H1 (cell line): ENCODE data around the gene URB2. TPM values are rescaled to one million over a fixed set of nuclear protein-coding genes. Genes with fewer than 3 reads are reported as not detected.

Experiments used
- CTCF ChIA-PET: fragments of 300-600 bp; sonication (Branson Sonifier 250); formaldehyde crosslinking; loops from one replicate; lab custom pipeline; 2021; ENCODE audit not compliant: partially characterized antibody; lab: Charles Lee
- POLR2A ChIA-PET: fragments of 300-600 bp; sonication (Branson Sonifier 250); formaldehyde crosslinking; loops from one replicate; lab custom pipeline; 2021; ENCODE audit warnings: inconsistent platforms; ENCODE audit not compliant: partially characterized antibody; lab: Charles Lee
- DNase-seq, 2 experiments: peaks; one replicate each; pipeline versions ENCODE4 v3.0.0 to v3.0.0-alpha.2; 2010 to 2022; ENCODE audit warnings: low spot score in 2 of 2, low read depth in 1 of 2, mixed read lengths in 1 of 2
- FAIRE-seq: peaks from 2 replicates; lab custom pipeline; 2011; peaks lifted over from hg19 to GRCh38; lab: Jason Lieb, UNC
- H2AFZ ChIP-seq: 2 replicates; pipeline ENCODE4 v1.8.1; 2012; ENCODE audit warnings: low read length, inconsistent platforms
- H2AK5ac ChIP-seq: 2 replicates; pipeline ENCODE4 v1.6.1; 2013; ENCODE audit warnings: low read depth, low read length
- H2BK120ac ChIP-seq: replicated peaks from 2 replicates; pipeline ENCODE3; 2013; ENCODE audit warnings: low read depth, low read length, inconsistent platforms
- H2BK12ac ChIP-seq: 2 replicates; pipeline ENCODE4 v1.6.1; 2013; ENCODE audit warnings: low read depth, low read length
- H2BK15ac ChIP-seq: 2 replicates; pipeline ENCODE4 v1.6.1; 2013; ENCODE audit warnings: low read length
- H2BK20ac ChIP-seq: 2 replicates; pipeline ENCODE4 v1.6.1; 2013; ENCODE audit warnings: low read length
- H2BK5ac ChIP-seq: 2 replicates; pipeline ENCODE4 v1.6.1; 2013; ENCODE audit warnings: low read depth, low read length
- H3K14ac ChIP-seq: 2 replicates; pipeline ENCODE4 v1.6.1; 2013; ENCODE audit warnings: inconsistent platforms; ENCODE audit not compliant: insufficient read length
- H3K18ac ChIP-seq: 2 replicates; pipeline ENCODE4 v1.6.1; 2013; ENCODE audit warnings: low read length; ENCODE audit errors: extremely low read depth
- H3K23ac ChIP-seq: 2 replicates; pipeline ENCODE4 v1.6.1; 2013; ENCODE audit warnings: inconsistent platforms; ENCODE audit not compliant: insufficient read length
- H3K23me2 ChIP-seq: 2 replicates; pipeline ENCODE4 v1.6.1; 2013; ENCODE audit warnings: low read depth, low read length
- H3K27ac ChIP-seq: 2 replicates; pipeline ENCODE4 v1.6.1; 2011; ENCODE audit warnings: low read depth, low read length, inconsistent platforms
- H3K27me3 ChIP-seq, 4 experiments: replicated peaks in 1 of 4; 1 replicate in 1 of 4; 2 replicates in 3 of 4; pipeline versions ENCODE4 v1.6.1 to v1.8.1; 2011 to 2013; ENCODE audit warnings: low read length in 3 of 4, mild to moderate bottlenecking in 3 of 4, inconsistent platforms in 2 of 4, mixed read lengths in 2 of 4, moderate library complexity in 1 of 4; ENCODE audit not compliant: control insufficient read depth in 3 of 4, insufficient read depth in 3 of 4; ENCODE audit errors: extremely low read depth in 1 of 4
- H3K36me3 ChIP-seq, 4 experiments: 2 replicates each; pipeline versions ENCODE4 v1.6.1 to v1.8.1; 2011 to 2013; ENCODE audit warnings: mild to moderate bottlenecking in 4 of 4, low read length in 3 of 4, moderate library complexity in 2 of 4, control low read depth in 1 of 4, inconsistent platforms in 1 of 4; ENCODE audit not compliant: insufficient read depth in 4 of 4, control insufficient read depth in 2 of 4
- H3K4ac ChIP-seq: replicated peaks from 2 replicates; pipeline ENCODE3; 2013; ENCODE audit warnings: low read length, low read depth, mixed read lengths, inconsistent platforms; ENCODE audit not compliant: insufficient read length
- H3K4me1 ChIP-seq, 4 experiments: replicated peaks in 1 of 4; 1 replicate in 1 of 4; 2 replicates in 3 of 4; pipeline versions ENCODE4 v1.6.1 to v1.8.1; 2011 to 2013; ENCODE audit warnings: low read length in 3 of 4, inconsistent platforms in 2 of 4, mixed read lengths in 1 of 4; ENCODE audit not compliant: insufficient read depth in 4 of 4, control insufficient read depth in 3 of 4
- H3K4me2 ChIP-seq, 2 experiments: 2 replicates each; pipeline versions ENCODE4 v1.6.1 to v1.8.1; 2011 to 2013; ENCODE audit warnings: low read depth in 2 of 2, low read length in 2 of 2, control low read depth in 1 of 2, inconsistent platforms in 1 of 2, mild to moderate bottlenecking in 1 of 2; ENCODE audit not compliant: insufficient read depth in 1 of 2
- H3K4me3 ChIP-seq, 4 experiments: fragments of 200-600, 300-600 bp in 1 of 4; sonication (generic), shearing (Covaris generic), sonication (Bioruptor Twin) in 1 of 4; 2 replicates each; pipeline versions ENCODE4 v1.5.1 to v1.8.1; 2011 to 2016; ENCODE audit warnings: low read length in 4 of 4, low read depth in 3 of 4, control low read depth in 2 of 4, inconsistent platforms in 2 of 4, mild to moderate bottlenecking in 2 of 4, mixed read lengths in 1 of 4, moderate library complexity in 1 of 4; ENCODE audit not compliant: insufficient read depth in 2 of 4; ENCODE audit errors: extremely low read depth in 1 of 4
- H3K56ac ChIP-seq: replicated peaks from 2 replicates; pipeline ENCODE3; 2013; ENCODE audit warnings: low read depth, mild to moderate bottlenecking, mixed read lengths, low read length, inconsistent platforms; ENCODE audit not compliant: insufficient read length
- H3K79me1 ChIP-seq: 2 replicates; pipeline ENCODE4 v1.6.1; 2013; ENCODE audit warnings: low read depth, low read length, control low read depth
- H3K79me2 ChIP-seq, 2 experiments: 2 replicates each; pipeline versions ENCODE4 v1.6.1 to v1.8.1; 2012 to 2013; ENCODE audit warnings: low read length in 2 of 2, mild to moderate bottlenecking in 2 of 2, inconsistent platforms in 1 of 2; ENCODE audit not compliant: insufficient read depth in 2 of 2, control insufficient read depth in 1 of 2
- H3K9ac ChIP-seq, 4 experiments: replicated peaks in 1 of 4; 1 replicate in 1 of 4; 2 replicates in 3 of 4; pipeline versions ENCODE4 v1.6.1 to v1.8.1; 2011 to 2013; ENCODE audit warnings: low read depth in 3 of 4, low read length in 3 of 4, control low read depth in 2 of 4, mild to moderate bottlenecking in 2 of 4, moderate library complexity in 2 of 4, inconsistent platforms in 1 of 4; ENCODE audit errors: extremely low read depth in 1 of 4
- H3K9me3 ChIP-seq, 2 experiments: 2 replicates each; pipeline versions ENCODE4 v1.6.1 to v1.8.1; 2012 to 2013; ENCODE audit warnings: mild to moderate bottlenecking in 2 of 2, moderate library complexity in 2 of 2, control low read depth in 1 of 2, inconsistent platforms in 1 of 2, low read depth in 1 of 2, low read length in 1 of 2, mixed read lengths in 1 of 2; ENCODE audit not compliant: insufficient read depth in 2 of 2
- H4K20me1 ChIP-seq, 2 experiments: replicated peaks in 1 of 2; 2 replicates each; pipeline versions ENCODE3 to v1.8.1; 2011 to 2013; ENCODE audit warnings: inconsistent platforms in 2 of 2, low read length in 2 of 2, mild to moderate bottlenecking in 1 of 2; ENCODE audit not compliant: insufficient read depth in 2 of 2, control insufficient read depth in 1 of 2
- H4K5ac ChIP-seq: 2 replicates; pipeline ENCODE4 v1.6.1; 2013; ENCODE audit warnings: low read length, low read depth, mixed read lengths, inconsistent platforms; ENCODE audit not compliant: insufficient read length
- H4K8ac ChIP-seq: 2 replicates; pipeline ENCODE4 v1.8.0; 2013; ENCODE audit warnings: mild to moderate bottlenecking, moderate library complexity, low read length, inconsistent platforms; ENCODE audit not compliant: insufficient read depth; ENCODE audit errors: extremely low read depth
- H4K91ac ChIP-seq: replicated peaks from 2 replicates; pipeline ENCODE3; 2013; ENCODE audit warnings: low read length, mixed read lengths, inconsistent platforms; ENCODE audit not compliant: insufficient read length
- BACH1 ChIP-seq: IDR thresholded peaks from 2 replicates; pipeline ENCODE4 v1.6.1; 2012; ENCODE audit warnings: low read length, improper control_type of control experiment
- CHD1 ChIP-seq: IDR thresholded peaks from 2 replicates; pipeline ENCODE4 v1.6.1; 2012; ENCODE audit warnings: low read depth, low read length, improper control_type of control experiment
- KDM1A ChIP-seq: fragments of 200-600, 300-600 bp; sonication (generic); IDR thresholded peaks from 2 replicates; pipeline ENCODE4 v1.7.1; 2016; ENCODE audit warnings: mild to moderate bottlenecking, low read length, borderline replicate concordance
- RAD21 ChIP-seq, 2 experiments: IDR thresholded peaks in 1 of 2; conservative IDR thresholded peaks in 1 of 2; 2 replicates each; pipeline ENCODE4 v1.6.1; 2011; ENCODE audit warnings: low read depth in 2 of 2, low read length in 2 of 2, improper control_type of control experiment in 1 of 2, inconsistent platforms in 1 of 2, mild to moderate bottlenecking in 1 of 2, moderate library complexity in 1 of 2
- RBBP5 ChIP-seq: IDR thresholded peaks from 2 replicates; pipeline ENCODE4 v1.7.1; 2012; ENCODE audit warnings: low read depth, mild to moderate bottlenecking, inconsistent platforms, low read length, moderate library complexity, borderline replicate concordance
- RFX5 ChIP-seq: IDR thresholded peaks from 2 replicates; pipeline ENCODE4 v1.6.1; 2011; ENCODE audit warnings: low read depth, low read length, improper control_type of control experiment, borderline replicate concordance
- TAF7 ChIP-seq: optimal IDR thresholded peaks from 2 replicates; pipeline ENCODE3; 2011; ENCODE audit warnings: low read depth, mild to moderate bottlenecking, inconsistent platforms, low read length, moderate library complexity, borderline replicate concordance
- TCF12 ChIP-seq: IDR thresholded peaks from 2 replicates; pipeline ENCODE4 v1.6.1; 2011; ENCODE audit warnings: low read depth, mild to moderate bottlenecking, low read length
- WGBS, 2 experiments: shearing (Covaris generic) in 1 of 2; methylation state at CpG; one replicate each; pipeline versions ENCODE4 v1.1.6 to v1.1.7; 2013 to 2015; ENCODE audit warnings: low lambda C conversion rate in 2 of 2, mixed read lengths in 2 of 2, inconsistent platforms in 1 of 2, low coverage in 1 of 2, missing lambda C conversion rate in 1 of 2; ENCODE audit not compliant: insufficient replicate concordance in 2 of 2, insufficient coverage in 1 of 2, insufficient read length in 1 of 2; ENCODE audit errors: extremely low coverage in 1 of 2, missing lambda C conversion rate in 1 of 2; 5-methylcytosine and 5-hydroxymethylcytosine counted together
- polyA plus RNA-seq, 7 experiments: library from polyadenylated mRNA; depleted of rRNA in 3 of 7; stranded (reverse) in 5 of 7; unstranded in 2 of 7; fragments of >200 nt in 5 of 7; fragments of 200-250 nt in 2 of 7; gene quantifications; 1 replicate in 5 of 7; 2 replicates in 1 of 7; 4 replicates in 1 of 7; pipeline versions ENCODE4 v1.2.1 to v1.2.3, GENCODE V29; 2011 to 2013; ENCODE audit warnings: missing spikeins in 2 of 7, mixed read lengths in 2 of 7
- total RNA-seq: library from RNA; stranded (reverse); fragmentation: NEBNext Ultra II Directional; extraction: Animal tissue kit (Norgen Biotek cat#: 25700); gene quantifications from 2 replicates; pipeline ENCODE4 v1.2.1, GENCODE V29; 2021
- TF ChIP-seq, protein P1 (sequence below): IDR thresholded peaks from 2 replicates; pipeline ENCODE4 v1.6.1; 2012; ENCODE audit warnings: inconsistent platforms
- TF ChIP-seq, protein P2 (sequence below): IDR thresholded peaks from 2 replicates; pipeline ENCODE4 v1.6.1; 2011; ENCODE audit warnings: low read length, improper control_type of control experiment
- TF ChIP-seq, protein P3 (sequence below): IDR thresholded peaks from 2 replicates; pipeline ENCODE4 v1.6.1; 2011; ENCODE audit warnings: low read depth, mild to moderate bottlenecking, low read length; ENCODE audit not compliant: insufficient read depth

Gene URB2
- total and polyA plus RNA-seq, 2 of the 8 experiments (the other 6 are each of a cell fraction or from before 2014, with no cell fraction given): 13.7 to 33.0 TPM

DNA sequence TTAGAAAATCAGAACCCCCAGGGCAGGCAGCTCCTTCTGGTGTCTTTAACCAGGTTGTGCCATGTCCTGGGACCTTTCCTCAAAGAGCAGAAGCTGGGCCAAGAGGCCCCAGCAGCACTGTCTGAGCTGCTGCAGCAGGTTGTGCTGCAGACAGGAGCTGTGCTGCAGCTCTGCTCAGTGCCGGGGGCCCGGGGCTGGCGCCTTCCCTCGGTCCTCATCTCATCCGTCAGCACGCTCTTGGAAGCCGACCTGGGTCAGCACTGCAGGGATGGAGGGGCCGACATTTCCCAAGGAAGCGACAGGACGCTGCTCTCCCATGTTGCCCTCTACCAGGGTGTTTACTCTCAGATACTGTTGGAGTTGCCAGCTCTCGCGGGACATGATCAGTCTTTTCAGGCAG lies 11.7 kb downstream of the URB2 start:
- Histone ChIP-seq H2BK120ac (no peak overlapping the region), H3K36me3 (peaks cover 30 to 56% (median 42%) of the 10 kb centered on the region in 4 experiments), H3K4me2 (no peak overlapping the region), H3K9ac (no peak overlapping the region), H3K27me3 (no peaks in the 10 kb centered on the region), H2BK5ac (no peak overlapping the region), H4K91ac (no peak overlapping the region), H3K14ac (no peak overlapping the region), H3K4me3 (no peak overlapping the region), H2BK15ac (no peak overlapping the region), H3K56ac (no peak overlapping the region), H3K23ac (no peak overlapping the region), H4K8ac (no peak overlapping the region), H3K18ac (no peak overlapping the region), H3K79me2 (peaks cover 0 to 66% of the 10 kb centered on the region in 2 experiments; a peak in 2 of 4 replicates), H3K23me2 (no peaks in the 10 kb centered on the region), H2AK5ac (no peak overlapping the region), H4K5ac (no peak overlapping the region), H3K4ac (no peak overlapping the region), H3K79me1 (peaks cover 28% of the 10 kb centered on the region), H4K20me1 (peaks cover 4 to 27% of the 10 kb centered on the region in 2 experiments), H3K4me1 (no peaks in the 10 kb centered on the region), H2AFZ (no peak overlapping the region), H2BK12ac (no peak overlapping the region), H3K27ac (no peak overlapping the region), H2BK20ac (no peak overlapping the region), H3K9me3 (no peaks in the 10 kb centered on the region)
- no peak for DNase-seq
- no peak for FAIRE-seq
- TF ChIP-seq BACH1: no peak
- no peak for TF ChIP-seq CHD1
- TF ChIP-seq, protein P1, sequence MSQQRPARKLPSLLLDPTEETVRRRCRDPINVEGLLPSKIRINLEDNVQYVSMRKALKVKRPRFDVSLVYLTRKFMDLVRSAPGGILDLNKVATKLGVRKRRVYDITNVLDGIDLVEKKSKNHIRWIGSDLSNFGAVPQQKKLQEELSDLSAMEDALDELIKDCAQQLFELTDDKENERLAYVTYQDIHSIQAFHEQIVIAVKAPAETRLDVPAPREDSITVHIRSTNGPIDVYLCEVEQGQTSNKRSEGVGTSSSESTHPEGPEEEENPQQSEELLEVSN: no peak
- no peak for TF ChIP-seq RFX5
- TF ChIP-seq RAD21 (IDR thresholded peaks at IDR 0.05 in 1 of 2, conservative IDR thresholded peaks at IDR 0.05 in 1 of 2; ENCODE audit: low read depth in 2 of 2, low read length in 2 of 2): no peak
- TF ChIP-seq, protein P2, sequence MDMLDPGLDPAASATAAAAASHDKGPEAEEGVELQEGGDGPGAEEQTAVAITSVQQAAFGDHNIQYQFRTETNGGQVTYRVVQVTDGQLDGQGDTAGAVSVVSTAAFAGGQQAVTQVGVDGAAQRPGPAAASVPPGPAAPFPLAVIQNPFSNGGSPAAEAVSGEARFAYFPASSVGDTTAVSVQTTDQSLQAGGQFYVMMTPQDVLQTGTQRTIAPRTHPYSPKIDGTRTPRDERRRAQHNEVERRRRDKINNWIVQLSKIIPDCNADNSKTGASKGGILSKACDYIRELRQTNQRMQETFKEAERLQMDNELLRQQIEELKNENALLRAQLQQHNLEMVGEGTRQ: no peak
- TF ChIP-seq RBBP5: no peak
- no peak for TF ChIP-seq TCF12
- TF ChIP-seq, protein P3, sequence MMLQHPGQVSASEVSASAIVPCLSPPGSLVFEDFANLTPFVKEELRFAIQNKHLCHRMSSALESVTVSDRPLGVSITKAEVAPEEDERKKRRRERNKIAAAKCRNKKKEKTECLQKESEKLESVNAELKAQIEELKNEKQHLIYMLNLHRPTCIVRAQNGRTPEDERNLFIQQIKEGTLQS: no peak
- no peak for TF ChIP-seq KDM1A
- TF ChIP-seq TAF7: no peak
- CTCF ChIA-PET: no interaction called here
- 95% methylated on average over 12 of the region's 12 CpGs; no CpG with 5 or more reads in 1 of the 2 experiments for WGBS, 2 experiments
- POLR2A ChIA-PET: interaction anchor here (0.8 kb wide), 1 partner anchor 9 kb away, joined by 4 read pairs; no protein-coding TSS in a partner anchor
